Neural cell (in vitro differentiated cells): Measurements from ENCODE around the gene LYZ. TPM values are rescaled to one million over a fixed set of nuclear protein-coding genes. Genes with fewer than 3 reads are reported as not detected.

Source experiments
- H2AFZ ChIP-seq: fragments of 200-600, 300-800 bp; sonication (generic), shearing (Covaris generic); 2 replicates; pipeline ENCODE4 v1.6.0; 2014; ENCODE audit warnings: low read depth, mild to moderate bottlenecking, antibody characterized with exemption, low read length, moderate library complexity
- H3F3A ChIP-seq: fragments of 200-600 bp; shearing (Covaris generic); 2 replicates; pipeline ENCODE4 v1.6.1; 2016; ENCODE audit warnings: mild to moderate bottlenecking, moderate library complexity, mixed read lengths, antibody characterized with exemption, low read length; ENCODE audit not compliant: insufficient read depth, poor library complexity, severe bottlenecking
- H3K27ac ChIP-seq: fragments of 200-600, 300-800 bp; sonication (generic), shearing (Covaris generic); 2 replicates; pipeline ENCODE4 v1.5.1; 2014; ENCODE audit warnings: mild to moderate bottlenecking, low read length, moderate library complexity
- H3K27me3 ChIP-seq: fragments of 300-800, 200-600 bp; sonication (generic), shearing (Covaris generic); 2 replicates; pipeline ENCODE4 v1.6.0; 2014; ENCODE audit warnings: mild to moderate bottlenecking, low read depth, low read length, moderate library complexity; ENCODE audit not compliant: insufficient read depth
- H3K36me3 ChIP-seq: fragments of 300-800, 200-600 bp; sonication (generic), shearing (Covaris generic); 2 replicates; pipeline ENCODE4 v1.5.1; 2014; ENCODE audit warnings: mild to moderate bottlenecking, antibody characterized with exemption, low read length, moderate library complexity; ENCODE audit not compliant: insufficient read depth
- H3K4me2 ChIP-seq: fragments of 300-800, 200-600 bp; sonication (generic), shearing (Covaris generic); 2 replicates; pipeline ENCODE4 v1.6.0; 2014; ENCODE audit warnings: mild to moderate bottlenecking, low read length
- H3K4me3 ChIP-seq: fragments of 300-800, 200-600 bp; sonication (generic), shearing (Covaris generic); 2 replicates; pipeline ENCODE4 v1.5.1; 2014; ENCODE audit warnings: mild to moderate bottlenecking, low read length, moderate library complexity
- H3K79me2 ChIP-seq: fragments of 200-600 bp; shearing (Covaris generic); replicated peaks from 2 replicates; pipeline ENCODE4 v1.6.0; 2014; ENCODE audit warnings: mild to moderate bottlenecking, low read length, moderate library complexity; ENCODE audit not compliant: insufficient read depth
- H3K9ac ChIP-seq: fragments of 300-800, 200-600 bp; sonication (generic), shearing (Covaris generic); 2 replicates; pipeline ENCODE4 v1.6.1; 2016; ENCODE audit warnings: mild to moderate bottlenecking, low read length, mixed read lengths
- H3K9me2 ChIP-seq: fragments of 200-600 bp; shearing (Covaris generic); 2 replicates; pipeline ENCODE4 v1.6.1; 2016; ENCODE audit warnings: mild to moderate bottlenecking, low read length, mixed read lengths; ENCODE audit not compliant: insufficient read depth
- H3K9me3 ChIP-seq: fragments of 200-600, 300-800 bp; sonication (generic), shearing (Covaris generic); 2 replicates; pipeline ENCODE4 v1.6.1; 2016; ENCODE audit warnings: mild to moderate bottlenecking, mixed run types, low read length, moderate library complexity, mixed read lengths
- H4K20me1 ChIP-seq: fragments of 200-600 bp; shearing (Covaris generic); 2 replicates; pipeline ENCODE4 v1.6.1; 2016; ENCODE audit warnings: mild to moderate bottlenecking, mixed run types; ENCODE audit not compliant: insufficient read depth
- EP300 ChIP-seq: fragments of 450-650 bp; conservative IDR thresholded peaks from 2 replicates; pipeline ENCODE4 v1.6.1; 2014; ENCODE audit warnings: antibody characterized with exemption, mild to moderate bottlenecking, moderate library complexity; ENCODE audit not compliant: poor library complexity, severe bottlenecking
- EZH2 ChIP-seq: fragments of 200-600, 300-800 bp; shearing (Covaris generic), sonication (generic); IDR thresholded peaks from 2 replicates; pipeline ENCODE4 v1.6.1; 2014; ENCODE audit warnings: antibody characterized with exemption, low read length, borderline replicate concordance, mild to moderate bottlenecking; ENCODE audit not compliant: insufficient read depth, poor library complexity, severe bottlenecking
- MXI1 ChIP-seq: fragments of 450-650 bp; conservative IDR thresholded peaks from 2 replicates; pipeline ENCODE4 v1.6.1; 2014; ENCODE audit warnings: antibody characterized with exemption, mild to moderate bottlenecking; ENCODE audit not compliant: poor library complexity, severe bottlenecking
- POLR2AphosphoS5 ChIP-seq: IDR thresholded peaks from 2 replicates; pipeline ENCODE4 v1.6.1; 2012
- RAD21 ChIP-seq: fragments of 450-650 bp; conservative IDR thresholded peaks from 2 replicates; pipeline ENCODE4 v1.6.1; 2014; ENCODE audit warnings: antibody characterized with exemption, mild to moderate bottlenecking, moderate library complexity
- SMC3 ChIP-seq: fragments of 450-650 bp; conservative IDR thresholded peaks from 2 replicates; pipeline ENCODE4 v1.6.1; 2014; ENCODE audit warnings: antibody characterized with exemption, mild to moderate bottlenecking, moderate library complexity; ENCODE audit not compliant: poor library complexity
- TAF1 ChIP-seq: IDR thresholded peaks from 2 replicates; pipeline ENCODE4 v1.6.1; 2012; ENCODE audit warnings: low read depth
- polyA plus RNA-seq: library from polyadenylated mRNA; depleted of rRNA; stranded (reverse); fragments of >200 nt; gene quantifications from 2 replicates; pipeline ENCODE4 v1.2.3, GENCODE V29; 2014
- TF ChIP-seq, protein P1 (sequence below): IDR thresholded peaks from 2 replicates; pipeline ENCODE4 v1.6.1; 2012; ENCODE audit warnings: borderline replicate concordance
- TF ChIP-seq, protein P2 (sequence below): fragments of 450-650 bp; IDR thresholded peaks from 2 replicates; pipeline ENCODE4 v1.5.1; 2014; ENCODE audit warnings: antibody characterized with exemption, mild to moderate bottlenecking, moderate library complexity; ENCODE audit not compliant: poor library complexity, severe bottlenecking

LYZ gene
- polyA plus RNA-seq, 1 donor from 2014 or later = 0.20 TPM

DNA sequence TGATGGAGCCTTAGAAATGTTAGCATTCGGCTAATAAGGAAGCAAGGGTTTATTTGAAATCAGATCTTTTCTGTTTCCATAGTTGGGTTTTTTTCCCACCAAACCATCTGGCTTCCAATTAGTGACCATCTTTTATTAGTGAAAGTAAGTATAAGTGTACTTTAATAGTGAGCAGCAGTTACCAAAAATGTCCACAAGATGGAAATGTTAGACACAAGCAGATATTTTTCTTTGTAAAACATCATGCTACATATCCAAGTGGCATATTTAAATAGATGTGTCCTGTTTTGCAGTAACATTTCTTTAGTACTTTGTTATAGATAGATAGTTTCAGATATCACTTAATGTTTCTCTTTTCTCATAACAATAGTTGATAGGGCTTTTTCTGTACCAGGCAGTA lies 40.2 kb downstream of the LYZ start:
- no peak overlapping the region for H2AFZ ChIP-seq

DNA sequence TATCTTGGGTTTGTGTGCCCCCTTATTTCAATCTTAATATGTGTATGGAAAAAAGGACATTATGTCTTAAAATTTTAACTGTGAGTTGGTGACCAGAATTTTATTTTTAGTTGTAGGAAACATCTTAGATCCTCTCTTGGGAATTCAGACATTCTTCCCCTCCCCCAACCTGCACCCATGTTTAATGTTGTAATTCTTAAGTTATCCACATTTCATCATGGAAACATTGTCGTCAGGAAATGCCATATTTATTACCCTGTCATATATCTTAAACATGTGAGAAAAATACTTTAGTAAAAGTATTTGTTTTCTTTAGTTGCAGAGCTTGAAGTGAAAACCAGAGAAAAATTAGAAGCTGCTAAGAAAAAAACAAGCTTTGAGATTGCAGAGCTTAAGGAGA lies 41.6 kb downstream of the LYZ start:
- no peak overlapping the region for H3K4me3 ChIP-seq
- no peak overlapping the region for H3K9ac ChIP-seq
- H3F3A ChIP-seq = no peaks in the 10 kb centered on the region
- H3K4me2 ChIP-seq = no peak overlapping the region
- H3K9me3 ChIP-seq = no peaks in the 10 kb centered on the region
- no peak overlapping the region for H2AFZ ChIP-seq
- no peaks in the 10 kb centered on the region for H4K20me1 ChIP-seq
- TF ChIP-seq, protein P1, sequence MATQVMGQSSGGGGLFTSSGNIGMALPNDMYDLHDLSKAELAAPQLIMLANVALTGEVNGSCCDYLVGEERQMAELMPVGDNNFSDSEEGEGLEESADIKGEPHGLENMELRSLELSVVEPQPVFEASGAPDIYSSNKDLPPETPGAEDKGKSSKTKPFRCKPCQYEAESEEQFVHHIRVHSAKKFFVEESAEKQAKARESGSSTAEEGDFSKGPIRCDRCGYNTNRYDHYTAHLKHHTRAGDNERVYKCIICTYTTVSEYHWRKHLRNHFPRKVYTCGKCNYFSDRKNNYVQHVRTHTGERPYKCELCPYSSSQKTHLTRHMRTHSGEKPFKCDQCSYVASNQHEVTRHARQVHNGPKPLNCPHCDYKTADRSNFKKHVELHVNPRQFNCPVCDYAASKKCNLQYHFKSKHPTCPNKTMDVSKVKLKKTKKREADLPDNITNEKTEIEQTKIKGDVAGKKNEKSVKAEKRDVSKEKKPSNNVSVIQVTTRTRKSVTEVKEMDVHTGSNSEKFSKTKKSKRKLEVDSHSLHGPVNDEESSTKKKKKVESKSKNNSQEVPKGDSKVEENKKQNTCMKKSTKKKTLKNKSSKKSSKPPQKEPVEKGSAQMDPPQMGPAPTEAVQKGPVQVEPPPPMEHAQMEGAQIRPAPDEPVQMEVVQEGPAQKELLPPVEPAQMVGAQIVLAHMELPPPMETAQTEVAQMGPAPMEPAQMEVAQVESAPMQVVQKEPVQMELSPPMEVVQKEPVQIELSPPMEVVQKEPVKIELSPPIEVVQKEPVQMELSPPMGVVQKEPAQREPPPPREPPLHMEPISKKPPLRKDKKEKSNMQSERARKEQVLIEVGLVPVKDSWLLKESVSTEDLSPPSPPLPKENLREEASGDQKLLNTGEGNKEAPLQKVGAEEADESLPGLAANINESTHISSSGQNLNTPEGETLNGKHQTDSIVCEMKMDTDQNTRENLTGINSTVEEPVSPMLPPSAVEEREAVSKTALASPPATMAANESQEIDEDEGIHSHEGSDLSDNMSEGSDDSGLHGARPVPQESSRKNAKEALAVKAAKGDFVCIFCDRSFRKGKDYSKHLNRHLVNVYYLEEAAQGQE = no peak
- TF ChIP-seq EZH2 (no peak), RAD21 (no peak), EP300 (no peak), POLR2AphosphoS5 (no peak), MXI1 (no peak), TAF1 (no peak), SMC3 (no peak)
- TF ChIP-seq, protein P2, sequence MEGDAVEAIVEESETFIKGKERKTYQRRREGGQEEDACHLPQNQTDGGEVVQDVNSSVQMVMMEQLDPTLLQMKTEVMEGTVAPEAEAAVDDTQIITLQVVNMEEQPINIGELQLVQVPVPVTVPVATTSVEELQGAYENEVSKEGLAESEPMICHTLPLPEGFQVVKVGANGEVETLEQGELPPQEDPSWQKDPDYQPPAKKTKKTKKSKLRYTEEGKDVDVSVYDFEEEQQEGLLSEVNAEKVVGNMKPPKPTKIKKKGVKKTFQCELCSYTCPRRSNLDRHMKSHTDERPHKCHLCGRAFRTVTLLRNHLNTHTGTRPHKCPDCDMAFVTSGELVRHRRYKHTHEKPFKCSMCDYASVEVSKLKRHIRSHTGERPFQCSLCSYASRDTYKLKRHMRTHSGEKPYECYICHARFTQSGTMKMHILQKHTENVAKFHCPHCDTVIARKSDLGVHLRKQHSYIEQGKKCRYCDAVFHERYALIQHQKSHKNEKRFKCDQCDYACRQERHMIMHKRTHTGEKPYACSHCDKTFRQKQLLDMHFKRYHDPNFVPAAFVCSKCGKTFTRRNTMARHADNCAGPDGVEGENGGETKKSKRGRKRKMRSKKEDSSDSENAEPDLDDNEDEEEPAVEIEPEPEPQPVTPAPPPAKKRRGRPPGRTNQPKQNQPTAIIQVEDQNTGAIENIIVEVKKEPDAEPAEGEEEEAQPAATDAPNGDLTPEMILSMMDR = no peak
- no peaks in the 10 kb centered on the region for H3K79me2 ChIP-seq
- no peaks in the 10 kb centered on the region for H3K27me3 ChIP-seq
- no peaks in the 10 kb centered on the region for H3K9me2 ChIP-seq
- H3K36me3 ChIP-seq = no peaks in the 10 kb centered on the region
- H3K27ac ChIP-seq = no peak overlapping the region

More for the DNA sequence above, 40.2 kb downstream of the LYZ start:
- Histone ChIP-seq H3K9ac (no peak overlapping the region), H3K36me3 (no peaks in the 10 kb centered on the region), H3K9me3 (no peaks in the 10 kb centered on the region), H3K27ac (no peak overlapping the region), H3K4me3 (no peak overlapping the region), H4K20me1 (no peaks in the 10 kb centered on the region), H3K9me2 (no peaks in the 10 kb centered on the region), H3F3A (no peaks in the 10 kb centered on the region), H3K4me2 (no peak overlapping the region), H3K27me3 (no peaks in the 10 kb centered on the region), H3K79me2 (no peaks in the 10 kb centered on the region)
- TF ChIP-seq TAF1 (no peak), RAD21 (peak; percentile 74), SMC3 (peak; percentile 75), EZH2 (no peak), EP300 (no peak), MXI1 (no peak), POLR2AphosphoS5 (no peak)
- TF ChIP-seq, protein P1 = no peak
- TF ChIP-seq, protein P2 = peak; percentile 75
